Measurements from ENCODE around the gene RPS2. TPM values are rescaled to one million over a fixed set of nuclear protein-coding genes. Genes with fewer than 3 reads are reported as not detected.

The RPS2 gene
- total and polyA plus RNA-seq, 12 donors = 691 to 3,593 (median 903) TPM

DNA sequence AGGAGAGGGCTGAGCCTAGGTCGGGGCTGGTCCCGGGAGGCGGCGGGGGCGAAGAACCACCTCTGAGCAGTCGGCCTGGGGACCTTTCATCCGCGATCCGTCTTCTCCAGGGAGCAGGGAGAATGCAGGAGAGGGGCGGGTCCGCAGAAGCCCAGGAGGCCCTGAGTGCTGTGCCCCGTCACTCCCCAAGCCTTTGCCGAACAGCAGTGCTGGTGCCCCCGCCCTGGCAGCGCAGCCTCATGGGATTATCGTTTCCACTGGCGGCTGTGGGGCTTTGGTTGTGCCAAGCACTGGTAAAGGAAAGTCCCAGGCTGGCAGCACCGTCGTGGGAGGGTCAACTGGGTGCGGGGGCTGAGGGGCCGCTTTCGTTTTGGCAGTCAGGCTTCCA, 7.9 kb upstream of the RPS2 start:
- ATAC-seq (peak in 1 of 8 donors; percentile 1), DNase-seq (no peak)
- 3 to 4% methylated on average over 22 of the region's 22 CpGs for WGBS, 2 donors
- TF ChIP-seq, protein P1, sequence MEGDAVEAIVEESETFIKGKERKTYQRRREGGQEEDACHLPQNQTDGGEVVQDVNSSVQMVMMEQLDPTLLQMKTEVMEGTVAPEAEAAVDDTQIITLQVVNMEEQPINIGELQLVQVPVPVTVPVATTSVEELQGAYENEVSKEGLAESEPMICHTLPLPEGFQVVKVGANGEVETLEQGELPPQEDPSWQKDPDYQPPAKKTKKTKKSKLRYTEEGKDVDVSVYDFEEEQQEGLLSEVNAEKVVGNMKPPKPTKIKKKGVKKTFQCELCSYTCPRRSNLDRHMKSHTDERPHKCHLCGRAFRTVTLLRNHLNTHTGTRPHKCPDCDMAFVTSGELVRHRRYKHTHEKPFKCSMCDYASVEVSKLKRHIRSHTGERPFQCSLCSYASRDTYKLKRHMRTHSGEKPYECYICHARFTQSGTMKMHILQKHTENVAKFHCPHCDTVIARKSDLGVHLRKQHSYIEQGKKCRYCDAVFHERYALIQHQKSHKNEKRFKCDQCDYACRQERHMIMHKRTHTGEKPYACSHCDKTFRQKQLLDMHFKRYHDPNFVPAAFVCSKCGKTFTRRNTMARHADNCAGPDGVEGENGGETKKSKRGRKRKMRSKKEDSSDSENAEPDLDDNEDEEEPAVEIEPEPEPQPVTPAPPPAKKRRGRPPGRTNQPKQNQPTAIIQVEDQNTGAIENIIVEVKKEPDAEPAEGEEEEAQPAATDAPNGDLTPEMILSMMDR (IDR thresholded peaks at IDR 0.05) = no peak
- Histone ChIP-seq H3K27ac (peak overlapping the region in 6 of 10 donors; percentile 84 to 98 (median 88)), H3K4me1 (peaks cover 12 to 32% (median 21%) of the 10 kb centered on the region in 9 donors), H3K27me3 (peaks cover 0 to 26% (median 16%) of the 10 kb centered on the region in 7 donors), H3K36me3 (peaks cover 12 to 38% (median 33%) of the 10 kb centered on the region in 9 donors), H3K9me3 (no peaks in the 10 kb centered on the region), H3K4me3 (peak overlapping the region; percentile 78 to 100 (median 91))
- intact Hi-C loops (cut with DNase I) = no loop called here

DNA sequence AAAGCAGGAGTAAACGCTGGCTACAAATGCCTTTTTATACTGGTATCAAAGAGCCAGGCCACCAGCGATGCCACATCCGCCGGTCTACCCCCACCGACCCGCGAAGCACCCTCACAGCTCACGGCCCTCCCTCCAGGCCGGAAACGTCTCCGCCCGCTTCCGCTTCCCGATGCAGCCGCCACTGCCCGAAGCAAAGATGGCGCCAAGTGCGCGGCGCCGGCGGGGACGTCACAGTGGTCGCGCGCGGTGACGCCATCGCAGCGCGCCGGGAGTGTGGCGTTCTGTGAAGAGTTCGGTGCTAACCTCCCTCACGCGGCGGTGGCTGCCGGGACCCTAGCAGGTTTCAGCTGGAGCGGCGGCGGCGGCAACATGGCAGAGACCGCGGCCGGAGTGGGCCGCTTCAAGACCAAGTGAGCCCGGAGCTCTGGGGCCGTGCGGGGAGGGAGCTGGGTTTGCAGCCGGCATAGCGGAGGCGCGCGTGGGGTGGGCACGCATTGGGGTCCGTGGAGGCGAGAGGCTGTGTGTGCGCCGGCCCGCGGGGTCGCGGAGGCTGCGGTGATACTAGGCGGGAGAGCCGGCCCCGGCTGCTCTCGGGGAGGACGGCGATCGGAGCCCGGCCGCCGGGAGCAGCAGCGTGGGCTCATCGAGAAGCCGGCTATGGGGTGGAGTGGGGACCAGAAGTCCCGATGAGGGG, 7.3 kb upstream of the RPS2 start, which contains the start of gene TBL3:
Gene TBL3, plus strand, starts transcription at position 258 of the 694 bp plus-strand sequence. Its CDS starts 112 bp downstream, at position 370.
- TF ChIP-seq, protein P1 (IDR thresholded peaks at IDR 0.05) = no peak
- DNase-seq = peak; percentile 93 to 94
- 0% methylated on average over 72 to 78 of the region's 78 CpGs for WGBS, 2 donors
- peaks cover 12 to 32% (median 21%) of the 10 kb centered on the region in 9 donors for H3K4me1 ChIP-seq
- no peaks in the 10 kb centered on the region for H3K9me3 ChIP-seq
- H3K4me3 ChIP-seq = peak within 1 kb of the TSS; percentile 78 to 100 (median 91)
- H3K27me3 ChIP-seq = peaks cover 0 to 22% (median 10%) of the 10 kb centered on the region in 7 donors
- ATAC-seq = peak; percentile 87 to 97 (median 96)
- intact Hi-C loops (cut with DNase I) = no loop called here
- peak within 1 kb of the TSS; percentile 62 to 98 (median 88) for H3K27ac ChIP-seq
- H3K36me3 ChIP-seq = peaks cover 11 to 33% (median 28%) of the 10 kb centered on the region in 9 donors

DNA sequence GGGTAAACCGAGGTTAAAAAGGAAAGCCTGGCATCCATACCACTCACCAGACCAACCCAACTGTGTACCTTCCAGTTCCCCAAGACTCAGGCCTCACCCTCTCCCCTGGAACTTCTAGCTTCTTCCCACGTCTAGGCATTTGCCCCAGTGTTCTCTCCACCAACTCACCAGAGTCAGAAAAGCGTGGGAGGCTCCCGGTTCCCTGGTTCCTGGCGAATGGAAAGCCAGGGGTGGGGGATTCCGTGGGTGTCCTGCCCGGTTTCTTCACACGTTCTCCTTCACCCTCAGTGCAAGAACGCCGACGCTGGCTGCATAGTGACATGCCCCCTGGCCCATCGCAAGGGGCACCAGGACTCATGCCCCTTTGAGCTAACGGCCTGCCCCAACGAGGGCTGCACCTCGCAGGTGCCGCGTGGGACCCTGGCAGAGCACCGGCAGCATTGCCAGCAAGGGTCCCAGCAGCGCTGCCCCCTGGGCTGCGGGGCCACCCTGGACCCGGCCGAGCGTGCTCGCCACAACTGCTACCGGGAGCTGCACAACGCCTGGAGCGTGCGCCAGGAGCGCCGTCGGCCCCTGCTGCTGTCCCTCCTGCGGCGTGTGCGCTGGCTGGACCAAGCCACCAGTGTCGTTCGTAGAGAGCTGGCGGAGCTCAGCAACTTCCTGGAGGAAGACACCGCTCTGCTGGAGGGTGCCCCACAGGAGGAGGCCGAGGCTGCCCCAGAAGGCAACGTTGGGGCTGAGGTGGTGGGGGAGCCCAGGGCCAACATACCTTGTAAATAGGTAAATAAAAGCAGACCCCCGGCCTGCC, 3.7 kb upstream of the RPS2 start:
- WGBS, 2 donors = 88% methylated on average over 41 of the region's 41 CpGs
- no peaks in the 10 kb centered on the region for H3K27me3 ChIP-seq
- no peaks in the 10 kb centered on the region for H3K9me3 ChIP-seq
- DNase-seq = no peak
- H3K4me1 ChIP-seq = peaks cover 18 to 44% (median 38%) of the 10 kb centered on the region in 9 donors
- no peak overlapping the region for H3K4me3 ChIP-seq
- peaks cover 0 to 6% (median 3%) of the 10 kb centered on the region in 9 donors for H3K36me3 ChIP-seq
- ATAC-seq = no peak
- intact Hi-C loops (cut with DNase I) = no loop called here
- H3K27ac ChIP-seq = no peak overlapping the region
- TF ChIP-seq, protein P1 (IDR thresholded peaks at IDR 0.05) = no peak

DNA sequence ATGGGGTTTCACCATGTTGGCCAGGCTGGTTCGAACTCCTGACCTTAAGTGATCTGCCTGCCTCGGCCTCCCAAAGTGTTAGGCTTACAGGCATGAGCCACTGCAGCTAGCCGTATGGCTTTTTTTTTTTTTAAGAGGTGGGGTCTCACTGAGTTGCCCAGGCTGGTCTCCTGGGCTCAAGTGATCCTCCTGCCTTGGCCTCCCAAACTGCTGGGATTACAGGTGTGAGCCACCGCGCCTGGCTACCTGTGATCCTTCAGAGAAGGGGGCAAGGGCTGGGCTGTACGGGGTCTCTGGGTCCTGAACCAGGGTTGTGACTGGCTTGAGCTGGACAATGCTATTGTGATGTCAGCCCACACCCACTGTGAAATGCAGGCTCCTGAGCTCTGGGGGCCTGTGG, 1.8 kb upstream of the RPS2 start, which contains the start of gene RNF151:
Gene RNF151, plus strand, starts transcription at position 397 of the 400 bp plus-strand sequence. CDS start 26 bp downstream, outside the sequence.
- peak within 1 kb of the TSS in 9 of 10 donors; percentile 63 to 100 (median 93) for H3K4me3 ChIP-seq
- TF ChIP-seq, protein P1 (IDR thresholded peaks at IDR 0.05) = no peak
- peak within 1 kb of the TSS in 6 of 10 donors; percentile 91 to 100 (median 96) for H3K27ac ChIP-seq
- ATAC-seq (no peak), DNase-seq (no peak)
- H3K9me3 ChIP-seq = no peaks in the 10 kb centered on the region
- WGBS, 2 donors = 97 to 98% methylated on average over 6 of the region's 6 CpGs
- peaks cover 9 to 48% (median 34%) of the 10 kb centered on the region in 9 donors for H3K4me1 ChIP-seq
- no peaks in the 10 kb centered on the region for H3K27me3 ChIP-seq
- peaks cover 0 to 25% (median 22%) of the 10 kb centered on the region in 9 donors for H3K36me3 ChIP-seq
- intact Hi-C loops (cut with DNase I) = no loop called here

All from heart right ventricle (tissue), 16 donors.